Raji (cell line): Measurements from ENCODE around the gene RASAL3.

Experiments used
- POLR2A ChIP-seq: IDR thresholded peaks from 2 replicates; pipeline ENCODE4 v1.6.1; 2011; ENCODE audit warnings: low read depth, low read length, control low read depth; ENCODE audit not compliant: insufficient read depth

Gene RASAL3

GRCh38 chr19:15445227-15445605, 19.1 kb downstream of the RASAL3 start:
- TF ChIP-seq POLR2A: no peak

DNA sequence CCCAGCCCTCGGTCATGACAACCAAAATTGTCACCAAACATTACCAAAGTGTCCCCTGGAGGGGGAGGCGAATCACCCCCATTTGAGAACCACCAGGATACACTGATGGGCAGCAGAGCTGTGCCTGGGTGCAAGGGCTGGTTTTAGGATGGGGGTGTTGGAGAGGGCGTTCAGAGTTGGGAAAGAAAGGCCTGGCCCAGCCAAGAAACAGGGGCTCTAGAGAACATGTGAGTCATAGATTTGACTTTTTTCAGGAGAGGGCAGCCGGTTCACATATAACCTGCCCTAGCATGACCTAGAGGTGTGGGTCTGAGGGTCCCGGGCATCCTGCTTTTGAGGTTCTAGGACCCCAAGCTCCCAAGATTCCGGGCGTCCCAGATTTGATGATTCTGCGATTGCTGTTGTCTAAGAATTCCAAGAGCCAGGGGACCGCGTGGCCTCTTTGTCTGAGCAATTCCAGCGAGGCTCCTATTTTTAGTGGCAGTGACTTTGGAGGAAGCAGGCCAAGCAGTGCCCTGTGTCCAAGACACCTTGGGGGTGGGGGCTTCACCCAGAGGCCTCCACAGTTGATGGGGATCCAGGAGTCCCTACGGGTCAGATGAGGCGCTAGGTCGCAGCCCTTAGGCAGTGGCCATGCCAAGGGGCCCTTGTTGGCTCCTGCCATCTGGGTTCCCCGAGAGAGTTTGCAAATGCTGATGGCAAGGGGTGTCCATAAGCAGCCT, 19.7 kb downstream of the RASAL3 start:
- TF ChIP-seq POLR2A: no peak

GRCh38 chr19:15443838-15444237, 20.5 kb downstream of the RASAL3 start:
- TF ChIP-seq POLR2A: no peak

DNA sequence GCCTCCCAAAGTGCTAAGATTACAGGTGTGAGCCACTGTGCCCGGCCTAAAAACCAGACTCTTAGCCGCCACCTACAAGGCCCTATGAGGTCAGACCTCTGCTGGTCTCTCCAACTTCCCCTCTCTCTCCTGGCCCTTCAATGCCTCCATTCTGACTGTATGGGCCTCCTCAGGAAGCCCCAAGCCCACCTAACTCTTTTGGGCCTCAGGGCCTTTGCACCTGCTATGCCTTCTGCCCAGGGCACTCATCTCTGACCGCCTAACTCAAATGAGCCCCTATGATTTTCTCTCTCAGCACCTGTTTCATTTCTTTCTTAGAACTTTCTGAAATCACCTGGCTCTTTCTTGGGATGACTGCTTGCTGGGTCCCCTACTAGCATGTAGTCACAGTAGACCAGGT, 21.0 kb downstream of the RASAL3 start:
- no peak for TF ChIP-seq POLR2A

DNA sequence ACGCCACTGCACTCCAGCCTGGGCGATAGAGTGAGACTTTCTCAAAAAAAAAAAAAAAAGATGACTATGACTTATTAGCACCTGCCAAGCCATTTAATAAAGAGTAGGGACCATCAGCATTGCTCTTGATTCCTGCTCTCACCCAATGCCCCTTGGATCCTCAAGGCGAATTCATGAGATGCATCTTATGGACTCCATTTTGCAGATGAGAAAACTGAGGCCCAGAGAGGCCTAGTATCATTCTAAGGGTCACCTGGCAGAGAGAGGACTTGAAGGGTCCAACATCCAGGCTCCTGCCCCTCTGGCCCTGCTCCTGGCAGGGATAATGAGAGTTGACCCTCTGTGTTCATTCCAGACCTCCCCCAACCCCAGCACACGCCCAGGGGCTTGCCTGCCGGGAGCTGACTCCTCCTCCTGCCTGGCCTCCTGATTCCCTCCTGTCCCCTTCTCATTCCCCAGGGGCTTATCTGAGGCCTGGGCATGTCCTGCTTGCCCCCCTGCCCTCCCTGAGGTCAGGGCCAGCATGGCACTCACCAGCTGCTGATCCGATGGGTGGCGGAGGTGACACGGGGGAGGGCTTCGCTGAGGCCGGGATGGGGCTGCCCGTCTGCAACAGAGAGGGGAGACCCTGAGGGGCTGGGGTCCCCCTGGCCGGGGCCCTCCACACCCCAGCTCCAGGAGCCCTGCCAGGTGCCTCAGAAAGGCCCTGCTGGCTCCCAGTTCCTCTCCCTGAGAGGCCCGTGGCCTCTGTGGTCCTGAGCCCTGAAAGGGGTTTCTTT, 22.0 kb downstream of the RASAL3 start:
- TF ChIP-seq POLR2A: no peak

DNA sequence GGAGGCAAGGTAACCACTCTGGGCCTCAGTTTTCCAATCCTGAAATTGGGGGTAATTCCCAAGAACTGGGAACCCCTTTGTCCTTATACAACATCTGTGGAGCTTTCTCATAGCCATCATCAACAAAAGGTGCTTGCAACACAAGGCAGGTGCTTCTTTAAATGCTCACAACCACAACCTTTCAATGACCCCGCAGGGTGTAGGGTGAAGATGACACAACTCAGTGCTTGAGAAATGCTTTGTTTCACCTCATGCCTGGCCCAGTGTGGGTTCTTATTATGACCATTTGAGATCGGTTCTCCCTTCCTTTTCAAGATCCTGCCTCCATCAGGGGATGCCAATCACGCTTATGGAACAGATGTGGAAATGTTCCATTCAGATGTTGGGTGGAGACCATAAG, 23.0 kb downstream of the RASAL3 start:
- TF ChIP-seq POLR2A: no peak

GRCh38 chr19:15439821-15440641, 24.3 kb downstream of the RASAL3 start:
- no peak for TF ChIP-seq POLR2A

DNA sequence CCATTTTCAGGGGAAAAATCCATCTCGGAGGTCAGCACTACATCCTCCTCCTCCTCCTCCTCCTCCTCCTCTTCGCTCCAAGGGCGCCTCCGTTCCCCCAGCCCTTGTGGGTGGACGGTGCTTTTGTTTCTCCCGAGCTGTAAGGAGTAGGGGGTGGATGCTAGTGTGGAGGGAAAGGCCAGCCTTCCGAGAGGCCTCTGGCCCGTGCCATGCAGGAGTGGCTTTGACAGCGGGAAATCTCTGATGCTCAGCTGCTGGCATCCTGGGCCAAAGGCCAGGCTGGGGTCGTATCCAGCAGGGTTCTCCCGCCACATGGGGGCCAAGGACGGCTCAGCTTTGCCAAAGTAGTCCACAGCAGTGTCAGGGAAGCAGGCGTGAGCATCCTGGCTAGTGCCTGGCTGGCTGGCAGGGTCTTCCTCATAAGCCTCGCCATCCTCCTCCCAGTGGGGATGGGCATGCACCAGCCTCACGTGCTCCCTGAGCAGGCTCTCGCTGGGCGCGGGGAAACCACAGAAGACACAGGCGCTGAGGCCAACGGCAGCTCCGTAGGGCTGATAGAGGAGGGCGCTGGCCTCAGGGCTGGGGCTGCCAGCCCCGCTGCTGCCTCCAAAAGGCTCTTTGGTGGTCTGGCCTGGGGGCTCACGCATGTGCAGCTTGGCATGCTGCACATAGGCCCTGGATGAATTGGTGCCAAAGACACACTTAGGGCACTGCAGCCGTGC, 25.1 kb downstream of the RASAL3 start:
- no peak for TF ChIP-seq POLR2A

DNA sequence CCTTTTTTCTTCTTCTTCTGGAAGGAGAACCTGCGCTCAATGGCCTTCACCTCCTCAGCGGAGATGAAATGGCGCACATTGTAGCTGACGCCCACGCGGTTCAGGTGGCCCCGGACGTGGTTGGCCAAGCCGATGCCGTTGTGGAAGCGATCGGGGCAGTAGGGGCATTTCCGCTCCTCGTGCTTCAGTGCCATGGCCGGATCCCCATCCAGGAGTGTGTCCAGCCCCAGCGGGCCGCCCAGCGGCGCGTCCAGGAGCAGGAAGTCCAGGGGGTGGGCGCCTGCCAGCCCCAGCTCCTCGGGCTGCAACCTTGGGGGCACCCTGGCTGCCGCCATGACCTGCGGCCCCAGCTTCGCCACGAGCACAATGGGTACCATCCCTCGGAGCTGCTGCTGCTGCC, 25.8 kb downstream of the RASAL3 start:
- TF ChIP-seq POLR2A: no peak

GRCh38 chr19:15438124-15438496, 26.2 kb downstream of the RASAL3 start:
- no peak for TF ChIP-seq POLR2A

DNA sequence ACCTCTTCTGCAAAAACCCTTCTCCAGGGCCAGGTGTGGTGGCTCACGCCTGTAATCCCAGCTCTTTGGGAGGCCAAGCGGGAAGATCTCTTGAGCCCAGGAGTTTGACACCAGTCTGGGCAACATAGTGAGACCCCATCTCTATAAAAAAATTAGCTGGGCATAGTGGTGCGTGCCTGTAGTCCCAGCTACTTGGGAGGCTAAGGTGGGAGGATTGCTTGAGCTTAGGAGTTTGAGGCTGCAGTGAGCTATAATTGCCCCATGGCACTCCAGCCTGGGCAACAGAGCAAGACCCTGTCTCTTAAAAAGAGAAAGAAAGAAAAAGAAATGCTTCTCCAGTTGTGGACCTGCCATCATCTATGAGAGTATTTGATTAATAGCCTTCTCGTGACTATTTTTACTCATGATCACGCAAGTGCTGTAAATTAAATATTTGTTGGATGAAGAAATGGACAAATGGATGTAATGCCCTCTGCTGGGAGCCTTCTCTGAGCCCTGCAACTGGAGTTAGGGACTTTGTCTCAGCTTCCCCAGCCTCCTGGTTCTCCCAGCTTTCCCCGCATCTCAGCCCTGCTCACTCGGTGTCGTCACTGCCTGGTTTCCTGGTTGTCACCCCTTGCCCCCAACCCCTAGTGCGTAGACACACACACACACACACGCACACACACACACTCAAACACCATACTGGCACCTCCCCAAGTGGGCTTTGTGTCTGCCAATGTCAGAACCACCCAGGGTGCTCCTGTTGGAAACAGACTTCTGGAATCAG, 26.8 kb downstream of the RASAL3 start:
- no peak for TF ChIP-seq POLR2A

GRCh38 chr19:15436826-15437110, 27.6 kb downstream of the RASAL3 start:
- no peak for TF ChIP-seq POLR2A

DNA sequence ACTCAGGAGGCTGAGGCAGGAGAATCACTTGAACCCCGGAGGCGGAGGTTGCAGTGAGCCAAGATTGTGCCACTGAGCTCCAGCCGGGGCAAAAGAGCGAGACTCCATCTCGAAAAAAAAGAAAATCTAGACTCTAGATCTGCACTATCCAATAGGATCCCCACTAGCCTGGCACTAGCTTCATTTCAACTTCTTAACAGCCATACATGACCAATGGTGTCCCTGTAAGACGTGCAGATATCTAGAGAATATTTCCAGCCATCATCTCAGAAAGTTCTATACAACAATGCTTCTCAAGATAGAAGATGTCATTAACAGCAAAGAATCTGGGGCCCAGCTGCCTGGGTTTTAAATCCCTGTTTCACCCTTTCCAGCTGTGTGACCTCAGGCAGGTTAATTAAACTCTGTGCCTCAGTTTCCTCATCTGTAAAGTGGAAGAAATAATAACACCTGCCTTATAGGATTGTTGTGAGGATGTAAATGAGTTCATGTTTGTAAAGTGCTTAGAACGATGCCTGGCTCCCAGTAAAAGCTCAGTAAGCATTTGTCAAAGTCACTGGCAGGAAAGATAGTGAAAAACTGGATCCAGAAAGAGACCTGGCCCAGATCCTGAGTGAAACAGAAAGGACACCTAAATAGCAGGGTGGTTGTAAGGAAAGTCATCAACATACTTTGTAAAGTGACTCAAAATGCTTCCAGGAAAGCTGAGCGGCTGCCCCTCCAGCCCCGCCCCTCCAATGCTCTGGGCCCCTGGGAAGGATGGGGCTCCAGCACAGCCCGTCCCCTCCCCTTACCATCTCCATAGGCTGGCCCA, 28.1 kb downstream of the RASAL3 start:
- no peak for TF ChIP-seq POLR2A
